Loucy (cell line): ENCODE results near the gene PYY.

Experiments
- H2AFZ ChIP-seq: fragments of 200-600 bp; sonication (generic); 2 replicates; pipeline ENCODE4 v1.6.0; 2016; ENCODE audit warnings: antibody characterized with exemption, mild to moderate bottlenecking, low read length, moderate library complexity
- H3F3A ChIP-seq: fragments of 200-600 bp; 2 replicates; pipeline ENCODE4 v1.6.0; 2016; ENCODE audit warnings: antibody characterized with exemption, low read depth, mild to moderate bottlenecking
- H3K27me3 ChIP-seq: fragments of 200-600 bp; sonication (generic); 2 replicates; pipeline ENCODE4 v1.6.1; 2014; ENCODE audit warnings: low read length, mild to moderate bottlenecking; ENCODE audit not compliant: insufficient read depth, poor library complexity, severe bottlenecking
- H3K36me3 ChIP-seq: fragments of 200-600 bp; sonication (generic); 2 replicates; pipeline ENCODE4 v1.6.1; 2016; ENCODE audit warnings: low read length; ENCODE audit not compliant: insufficient read depth
- H3K4me1 ChIP-seq: fragments of 200-600 bp; sonication (generic); 2 replicates; pipeline ENCODE4 v1.5.1; 2014; ENCODE audit warnings: low read length, mild to moderate bottlenecking; ENCODE audit not compliant: insufficient read depth, poor library complexity, severe bottlenecking
- H3K4me2 ChIP-seq: fragments of 200-600 bp; sonication (generic); 2 replicates; pipeline ENCODE4 v1.6.0; 2014; ENCODE audit warnings: antibody characterized with exemption, low read length, low read depth, mild to moderate bottlenecking; ENCODE audit not compliant: poor library complexity, severe bottlenecking
- H3K4me3 ChIP-seq: fragments of 200-600 bp; sonication (generic); 2 replicates; pipeline ENCODE4 v1.5.1; 2014; ENCODE audit warnings: low read length, mild to moderate bottlenecking, mixed read lengths; ENCODE audit not compliant: poor library complexity, severe bottlenecking
- H3K79me2 ChIP-seq: fragments of 200-600 bp; sonication (generic); 2 replicates; pipeline ENCODE4 v1.6.1; 2014; ENCODE audit warnings: low read length; ENCODE audit not compliant: insufficient read depth
- H3K9ac ChIP-seq: fragments of 200-600 bp; sonication (generic); 2 replicates; pipeline ENCODE4 v1.6.0; 2014; ENCODE audit warnings: mild to moderate bottlenecking, low read depth, low read length, moderate library complexity; ENCODE audit not compliant: poor library complexity, severe bottlenecking
- H3K9me2 ChIP-seq: fragments of 200-600 bp; sonication (generic); replicated peaks from 2 replicates; pipeline ENCODE4 v1.6.1; 2016; ENCODE audit warnings: low read depth, low read length, mixed read lengths
- H3K9me3 ChIP-seq: fragments of 200-600 bp; sonication (generic); 2 replicates; pipeline ENCODE4 v1.6.1; 2014; ENCODE audit warnings: mild to moderate bottlenecking, antibody characterized with exemption, low read length, low read depth; ENCODE audit not compliant: insufficient read depth
- H4K20me1 ChIP-seq: fragments of 200-600 bp; sonication (generic); 2 replicates; pipeline ENCODE4 v1.6.0; 2014; ENCODE audit warnings: antibody characterized with exemption, low read length, mild to moderate bottlenecking; ENCODE audit not compliant: insufficient read depth, poor library complexity, severe bottlenecking
- EZH2phosphoT487 ChIP-seq: fragments of 200-600 bp; IDR thresholded peaks from 2 replicates; pipeline ENCODE4 v1.6.1; 2018; ENCODE audit warnings: antibody characterized with exemption, mild to moderate bottlenecking, moderate library complexity, borderline replicate concordance
- TF ChIP-seq, protein P1 (sequence below): fragments of 200-600 bp; sonication (generic); conservative IDR thresholded peaks from 2 replicates; pipeline ENCODE4 v1.5.1; 2014; ENCODE audit warnings: mild to moderate bottlenecking, antibody characterized with exemption, low read length

The PYY gene

DNA sequence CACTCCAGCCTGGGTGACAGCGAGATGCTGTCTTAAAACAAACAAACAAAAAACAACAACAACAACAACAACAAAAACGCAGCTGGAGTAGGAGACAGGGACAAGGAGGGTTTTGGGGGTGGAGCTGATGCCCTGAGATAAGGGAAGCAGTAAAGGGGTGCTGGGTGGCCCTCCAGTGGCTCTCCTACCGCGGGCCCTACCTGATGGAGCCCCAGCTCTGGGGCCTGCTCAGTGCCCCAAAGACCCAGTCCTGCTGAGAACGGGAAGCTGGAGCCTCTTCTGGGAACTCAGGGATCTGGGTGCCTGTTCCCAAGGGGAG is 29.4 kb upstream of the PYY start:
- Histone ChIP-seq H3K79me2 (no peaks in the 10 kb centered on the region), H3F3A (no peaks in the 10 kb centered on the region), H3K4me1 (no peaks in the 10 kb centered on the region), H3K9ac (no peak overlapping the region), H3K9me3 (no peaks in the 10 kb centered on the region), H4K20me1 (no peaks in the 10 kb centered on the region), H3K4me3 (no peak overlapping the region), H3K36me3 (no peaks in the 10 kb centered on the region), H2AFZ (no peak overlapping the region), H3K4me2 (no peak overlapping the region), H3K9me2 (no peaks in the 10 kb centered on the region), H3K27me3 (no peaks in the 10 kb centered on the region)
- TF ChIP-seq, protein P1, sequence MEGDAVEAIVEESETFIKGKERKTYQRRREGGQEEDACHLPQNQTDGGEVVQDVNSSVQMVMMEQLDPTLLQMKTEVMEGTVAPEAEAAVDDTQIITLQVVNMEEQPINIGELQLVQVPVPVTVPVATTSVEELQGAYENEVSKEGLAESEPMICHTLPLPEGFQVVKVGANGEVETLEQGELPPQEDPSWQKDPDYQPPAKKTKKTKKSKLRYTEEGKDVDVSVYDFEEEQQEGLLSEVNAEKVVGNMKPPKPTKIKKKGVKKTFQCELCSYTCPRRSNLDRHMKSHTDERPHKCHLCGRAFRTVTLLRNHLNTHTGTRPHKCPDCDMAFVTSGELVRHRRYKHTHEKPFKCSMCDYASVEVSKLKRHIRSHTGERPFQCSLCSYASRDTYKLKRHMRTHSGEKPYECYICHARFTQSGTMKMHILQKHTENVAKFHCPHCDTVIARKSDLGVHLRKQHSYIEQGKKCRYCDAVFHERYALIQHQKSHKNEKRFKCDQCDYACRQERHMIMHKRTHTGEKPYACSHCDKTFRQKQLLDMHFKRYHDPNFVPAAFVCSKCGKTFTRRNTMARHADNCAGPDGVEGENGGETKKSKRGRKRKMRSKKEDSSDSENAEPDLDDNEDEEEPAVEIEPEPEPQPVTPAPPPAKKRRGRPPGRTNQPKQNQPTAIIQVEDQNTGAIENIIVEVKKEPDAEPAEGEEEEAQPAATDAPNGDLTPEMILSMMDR = no peak
- TF ChIP-seq EZH2phosphoT487 = no peak

DNA sequence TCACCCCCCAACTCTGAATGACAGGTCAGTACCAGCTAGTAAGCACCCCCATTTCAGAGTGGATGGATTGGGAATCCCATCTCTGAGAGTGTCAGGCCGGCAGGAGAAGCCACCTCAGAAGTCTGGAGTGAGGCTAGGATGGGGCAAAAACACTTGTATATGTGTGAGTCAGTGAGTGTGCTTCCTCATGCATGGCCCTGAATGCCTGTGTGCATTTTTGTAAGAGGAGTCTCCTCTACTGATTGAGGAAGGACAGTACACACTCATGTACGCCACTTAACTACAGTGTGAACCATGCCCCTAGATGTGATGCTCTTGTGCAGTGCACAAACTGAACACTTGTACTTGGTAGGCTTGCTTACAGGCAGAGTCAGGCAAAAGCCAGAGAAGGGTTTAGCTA is 28.4 kb upstream of the PYY start:
- Histone ChIP-seq H3K9ac (no peak overlapping the region), H3K79me2 (no peaks in the 10 kb centered on the region), H3K4me3 (no peak overlapping the region), H2AFZ (no peak overlapping the region), H3K27me3 (no peaks in the 10 kb centered on the region), H3K9me3 (no peaks in the 10 kb centered on the region), H3K36me3 (no peaks in the 10 kb centered on the region), H3K4me1 (no peaks in the 10 kb centered on the region), H3K9me2 (no peaks in the 10 kb centered on the region), H4K20me1 (no peaks in the 10 kb centered on the region), H3K4me2 (no peak overlapping the region), H3F3A (no peaks in the 10 kb centered on the region)
- TF ChIP-seq EZH2phosphoT487 = no peak
- TF ChIP-seq, protein P1 = no peak

DNA sequence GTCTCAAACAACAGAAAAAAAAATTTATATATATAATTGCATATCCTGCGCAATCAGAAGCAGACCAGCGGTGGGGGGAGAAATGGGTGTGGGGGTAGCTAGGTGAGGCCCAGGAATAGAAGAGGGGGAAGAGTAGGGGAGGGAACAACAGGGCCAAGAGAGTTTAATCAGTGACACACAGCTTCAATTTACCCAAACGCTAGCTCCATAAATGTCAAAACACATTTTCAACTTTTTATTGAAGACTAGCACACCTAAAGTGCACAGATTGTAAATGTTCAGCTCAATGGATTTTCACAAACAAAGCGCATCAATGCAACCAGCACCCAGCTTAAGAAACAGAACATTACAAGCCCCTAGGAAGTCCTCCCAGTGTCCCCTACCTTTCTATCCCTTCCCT is 25.9 kb upstream of the PYY start:
- Histone ChIP-seq H3K9me2 (no peaks in the 10 kb centered on the region), H3K9ac (no peak overlapping the region), H3K36me3 (no peaks in the 10 kb centered on the region), H3K4me3 (no peak overlapping the region), H3F3A (no peaks in the 10 kb centered on the region), H3K9me3 (no peaks in the 10 kb centered on the region), H4K20me1 (no peaks in the 10 kb centered on the region), H3K79me2 (no peaks in the 10 kb centered on the region), H3K4me2 (no peak overlapping the region), H3K27me3 (no peaks in the 10 kb centered on the region), H3K4me1 (no peaks in the 10 kb centered on the region), H2AFZ (no peak overlapping the region)
- no peak for TF ChIP-seq EZH2phosphoT487
- TF ChIP-seq, protein P1 = no peak
